ENCODE measurements around the gene LRRC49.
"Not testable (repeated sequence)": the region's sequence is repeated elsewhere in the genome, so short reads cannot be mapped to it uniquely, and the experiment has no call there.

LRRC49 gene, protein sequence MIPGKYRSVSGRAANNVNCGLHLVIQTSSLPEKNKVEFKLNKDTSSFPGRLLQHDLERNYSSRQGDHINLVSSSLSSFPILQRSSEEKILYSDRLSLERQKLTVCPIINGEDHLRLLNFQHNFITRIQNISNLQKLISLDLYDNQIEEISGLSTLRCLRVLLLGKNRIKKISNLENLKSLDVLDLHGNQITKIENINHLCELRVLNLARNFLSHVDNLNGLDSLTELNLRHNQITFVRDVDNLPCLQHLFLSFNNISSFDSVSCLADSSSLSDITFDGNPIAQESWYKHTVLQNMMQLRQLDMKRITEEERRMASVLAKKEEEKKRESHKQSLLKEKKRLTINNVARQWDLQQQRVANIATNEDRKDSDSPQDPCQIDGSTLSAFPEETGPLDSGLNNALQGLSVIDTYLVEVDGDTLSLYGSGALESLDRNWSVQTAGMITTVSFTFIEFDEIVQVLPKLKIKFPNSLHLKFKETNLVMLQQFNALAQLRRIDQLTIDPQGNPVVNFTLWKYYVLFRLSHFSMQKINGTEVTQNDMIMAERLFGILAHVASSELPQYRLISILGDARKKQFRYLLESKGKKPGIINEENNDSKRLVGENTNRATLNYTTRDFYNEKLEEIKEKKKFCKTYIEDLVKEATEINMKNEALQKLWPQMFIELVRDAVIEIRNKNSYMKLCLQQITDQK

DNA sequence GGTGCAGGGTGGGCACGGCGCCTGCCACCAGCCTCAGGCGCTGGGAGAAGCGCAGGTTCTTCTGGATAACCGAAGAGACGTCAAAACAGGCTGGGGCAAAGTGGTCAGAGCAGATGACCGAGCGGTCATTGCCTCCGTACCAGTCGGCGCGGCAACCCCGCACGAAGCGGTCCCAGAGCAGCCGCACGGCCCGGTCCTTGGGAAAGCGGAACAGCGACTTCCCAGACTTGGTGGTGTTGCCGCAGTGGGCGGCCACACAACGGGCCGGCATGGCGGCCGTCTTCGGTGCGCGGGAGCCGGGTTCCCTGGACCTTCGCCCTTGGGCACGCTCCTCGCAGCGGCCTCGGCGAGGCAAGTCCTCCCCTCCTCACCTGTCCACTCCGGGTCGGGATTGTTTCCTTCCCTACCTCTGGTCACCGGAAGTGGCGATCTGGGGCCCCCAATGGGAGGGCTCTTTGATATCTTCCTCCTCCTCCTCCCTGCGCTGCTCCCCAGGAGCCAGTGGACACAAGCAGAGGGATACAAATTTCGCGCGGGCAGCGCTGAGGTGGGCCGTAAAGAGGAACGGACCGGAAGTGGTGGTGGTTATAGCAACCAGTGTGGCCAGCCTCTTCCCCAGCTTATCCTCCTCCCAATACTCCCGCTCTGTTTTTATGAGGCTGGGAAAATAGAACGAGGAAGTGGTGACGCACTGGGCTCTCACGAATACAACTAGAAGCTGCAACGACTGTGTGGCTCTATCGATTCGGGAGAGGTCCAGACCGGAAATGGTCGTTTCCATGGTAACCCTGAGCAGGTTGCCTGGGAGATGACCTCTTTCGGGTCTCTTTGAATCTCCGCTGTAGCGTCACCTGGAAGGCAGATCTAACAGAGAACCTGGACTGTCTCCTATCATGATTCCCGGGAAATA is at the start of gene LRRC49, which contains the start of gene THAP10:
TSS of gene LRRC49 (plus strand) at position 825 of the 910 bp plus-strand sequence. CDS start at position 894, 69 bp downstream.
TSS of gene THAP10 (minus strand) at position 432 of the 910 bp plus-strand sequence. CDS start at position 271, 161 bp downstream.
- peak; percentile 70 for DNase-seq

DNA sequence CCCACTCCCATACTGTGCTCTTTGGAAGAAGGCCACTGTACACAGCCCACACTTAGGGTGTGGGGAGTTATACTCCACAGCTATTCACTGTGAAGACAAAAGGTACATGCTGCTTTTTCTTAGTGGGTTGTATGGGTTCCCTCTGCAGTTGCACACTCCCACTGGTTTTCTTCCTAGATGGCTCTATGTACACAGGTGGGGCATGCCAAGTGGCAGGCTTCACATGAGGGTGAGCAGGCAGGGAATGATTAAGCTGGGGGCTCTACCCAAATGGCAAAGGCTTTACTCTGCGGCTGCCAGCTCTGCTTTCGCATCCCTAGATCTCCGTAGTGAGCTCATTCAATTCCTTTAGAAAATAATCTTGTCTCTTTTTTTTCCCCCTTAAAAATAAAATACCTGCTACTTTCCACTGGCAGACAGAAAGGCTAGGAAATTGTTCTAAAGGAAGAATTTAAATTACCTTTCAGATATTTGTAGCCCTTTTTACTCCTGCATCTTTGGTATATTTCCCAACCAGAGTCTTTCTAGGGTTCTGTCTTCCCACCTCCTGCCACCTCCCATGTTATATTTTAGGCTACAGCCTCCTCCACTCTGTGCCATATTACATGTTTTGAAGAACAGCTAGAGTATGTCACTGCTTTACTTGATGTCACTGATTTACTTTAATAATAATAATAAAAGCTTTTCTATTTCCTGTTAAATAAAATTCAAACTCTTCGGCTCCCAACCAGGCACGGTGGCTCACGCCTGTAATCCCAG is 46.8 kb upstream of the LRRC49 start:
- no peak for DNase-seq

DNA sequence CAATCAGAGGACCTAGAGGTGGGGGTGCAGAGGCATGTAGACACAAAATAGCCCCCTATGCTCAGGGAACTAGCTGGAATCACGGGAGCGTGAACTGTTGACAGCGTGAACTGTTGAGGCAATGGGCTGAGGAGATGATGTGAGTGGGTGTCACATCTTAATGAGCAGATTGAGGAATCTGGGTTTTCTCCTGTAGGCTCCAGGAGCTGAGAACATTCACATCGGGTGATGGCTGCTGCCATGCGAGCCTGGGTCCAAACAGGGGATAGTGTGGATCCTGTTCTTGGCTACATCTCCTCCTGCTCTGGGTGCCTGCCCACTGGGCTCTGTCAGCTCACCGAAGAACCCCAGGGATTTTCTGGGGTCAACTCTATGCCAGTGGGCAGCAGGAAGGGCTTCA is 40.7 kb upstream of the LRRC49 start:
- no peak for DNase-seq

DNA sequence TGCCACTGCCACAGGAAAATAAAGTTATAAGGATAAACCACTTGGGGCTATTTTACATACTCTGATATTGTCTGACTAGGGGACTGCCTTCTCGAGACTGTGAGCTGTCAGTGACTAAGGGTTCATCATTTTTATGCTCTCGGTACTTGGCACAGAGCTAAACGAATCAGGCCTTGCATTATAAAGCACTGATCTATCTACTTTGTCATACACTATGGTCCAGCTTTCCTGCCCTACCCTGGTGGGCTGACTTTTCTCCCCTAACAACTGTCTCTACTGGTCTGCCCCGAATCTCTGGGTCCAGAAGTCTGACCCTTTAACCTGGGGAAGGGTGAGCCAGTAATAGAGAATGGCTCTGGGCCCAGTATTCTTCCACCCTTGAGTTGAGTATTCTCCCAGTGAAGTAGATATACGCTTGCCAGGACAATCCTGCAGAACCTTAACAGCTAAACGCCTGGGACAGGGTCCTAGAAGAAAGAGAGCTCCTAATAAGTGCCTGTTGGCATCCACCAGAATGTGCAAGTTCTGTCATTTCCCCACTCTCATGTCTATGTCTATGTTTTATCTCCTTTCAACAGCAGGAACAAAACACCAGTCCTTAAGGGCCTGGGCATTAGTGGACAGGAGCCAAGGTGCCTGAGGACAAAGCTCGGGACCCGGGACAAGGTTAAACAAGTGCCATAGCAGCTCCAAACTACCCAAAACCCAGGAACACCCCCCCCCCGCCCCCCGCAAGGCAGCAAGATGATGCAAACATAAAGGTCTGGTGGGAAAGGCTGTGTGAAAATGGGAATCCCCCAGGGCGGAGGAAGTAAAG is 39.9 kb upstream of the LRRC49 start:
- DNase-seq: no peak

DNA sequence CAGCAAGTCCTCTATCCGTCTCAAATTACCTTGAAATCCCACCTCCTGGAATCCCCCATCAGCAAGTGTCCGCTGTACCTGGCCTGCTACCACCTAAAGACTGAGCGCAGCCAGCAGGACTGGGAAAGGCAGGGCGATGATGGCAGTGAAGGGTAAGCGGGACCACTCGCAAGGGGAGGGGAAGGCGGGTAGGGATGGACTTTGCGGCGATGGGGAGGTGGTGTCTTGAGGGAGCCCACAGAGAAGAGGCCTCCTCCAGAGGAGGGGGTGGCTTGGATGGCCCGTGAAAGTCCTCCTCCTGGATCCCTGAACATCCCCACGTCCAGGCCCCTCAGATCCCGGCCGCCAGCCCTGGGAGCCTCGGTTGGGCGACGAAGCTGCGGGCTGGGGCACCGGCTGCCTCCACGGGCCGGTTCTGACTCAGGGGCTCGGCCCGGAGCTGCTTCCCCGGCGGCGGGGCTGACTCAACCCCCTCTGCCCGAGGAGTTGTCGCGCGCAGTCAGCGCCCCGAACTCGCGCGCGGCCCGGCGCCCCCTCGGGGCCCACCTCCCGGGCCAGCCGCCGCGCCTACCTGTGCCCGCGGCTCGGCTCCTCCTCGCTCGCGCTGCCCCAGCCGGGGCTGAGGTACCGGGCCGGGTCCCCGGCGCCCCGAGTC is 39.2 kb upstream of the LRRC49 start:
- DNase-seq: no peak

DNA sequence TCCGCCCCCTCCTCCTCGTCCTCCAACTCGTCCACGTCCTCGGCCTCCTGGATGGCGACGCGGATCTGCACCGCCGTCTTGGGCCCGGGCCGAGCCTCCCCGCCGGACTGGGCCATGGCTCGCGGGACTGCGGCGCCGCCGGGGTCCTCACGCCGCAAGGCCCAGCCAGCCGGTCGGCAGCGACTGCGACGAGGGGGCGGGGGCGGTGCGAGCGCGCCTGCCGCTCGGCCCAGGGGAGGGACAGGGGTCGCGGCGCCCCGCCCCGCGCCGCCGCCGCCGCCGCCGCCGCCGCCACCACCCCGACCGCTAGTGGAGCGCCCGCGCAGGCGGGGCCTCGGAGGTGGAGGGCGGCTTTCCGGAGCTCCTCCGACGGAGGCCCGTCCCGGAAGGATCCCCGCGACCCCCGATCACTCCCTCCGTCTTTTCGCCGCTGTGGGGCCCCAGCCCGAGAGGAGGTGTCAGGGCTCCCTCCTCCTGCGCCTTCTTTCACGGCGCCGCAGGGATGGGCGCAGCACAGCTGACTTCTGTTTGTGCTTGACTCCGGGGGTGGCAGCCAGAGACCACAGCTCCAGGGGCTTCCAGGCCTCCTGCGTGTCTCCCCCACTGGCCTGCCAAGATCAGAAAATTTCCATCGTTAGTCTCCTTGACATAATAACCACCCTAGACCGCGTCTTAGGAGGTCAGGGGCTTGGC is 38.5 kb upstream of the LRRC49 start, which contains the start of gene LARP6:
TSS of gene LARP6 (minus strand) at position 185 of the 693 bp plus-strand sequence. CDS start at position 116, 69 bp downstream.
- peak; percentile 10 for DNase-seq

DNA sequence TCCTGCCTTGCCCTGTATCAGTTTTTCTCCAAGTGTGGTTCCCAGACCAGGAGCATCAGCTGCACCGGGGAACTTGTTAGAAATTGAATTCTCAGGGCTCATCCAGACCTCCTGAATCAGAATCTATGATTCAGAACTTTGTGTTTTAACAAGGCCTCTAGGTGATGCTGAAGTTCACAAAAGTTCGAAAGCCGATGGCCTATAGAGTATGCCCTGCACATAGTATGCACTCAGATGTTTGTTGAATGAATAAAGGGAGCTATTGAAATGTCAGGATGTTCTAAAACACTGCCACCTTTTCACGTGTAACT is 38.0 kb upstream of the LRRC49 start:
- no peak for DNase-seq

DNA sequence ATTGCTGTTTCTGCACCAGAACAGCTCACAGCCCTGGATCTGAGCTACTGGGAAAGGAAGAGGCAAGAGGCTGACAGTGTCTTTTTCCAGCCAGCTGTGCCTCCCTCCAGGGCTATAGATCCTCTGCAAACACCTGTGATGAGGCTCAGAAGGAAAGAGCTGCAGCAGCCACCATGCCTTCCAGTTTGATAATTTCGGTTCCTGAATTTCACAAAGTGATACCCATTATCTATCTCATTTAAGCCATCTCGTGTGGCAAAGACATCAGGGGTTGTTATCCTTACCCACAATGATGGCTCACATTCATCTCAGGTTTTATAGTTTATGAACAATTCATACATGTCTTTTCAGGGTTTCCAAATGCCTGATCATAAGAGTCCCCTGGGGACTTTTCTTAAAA is 36.9 kb upstream of the LRRC49 start:
- no peak for DNase-seq

DNA sequence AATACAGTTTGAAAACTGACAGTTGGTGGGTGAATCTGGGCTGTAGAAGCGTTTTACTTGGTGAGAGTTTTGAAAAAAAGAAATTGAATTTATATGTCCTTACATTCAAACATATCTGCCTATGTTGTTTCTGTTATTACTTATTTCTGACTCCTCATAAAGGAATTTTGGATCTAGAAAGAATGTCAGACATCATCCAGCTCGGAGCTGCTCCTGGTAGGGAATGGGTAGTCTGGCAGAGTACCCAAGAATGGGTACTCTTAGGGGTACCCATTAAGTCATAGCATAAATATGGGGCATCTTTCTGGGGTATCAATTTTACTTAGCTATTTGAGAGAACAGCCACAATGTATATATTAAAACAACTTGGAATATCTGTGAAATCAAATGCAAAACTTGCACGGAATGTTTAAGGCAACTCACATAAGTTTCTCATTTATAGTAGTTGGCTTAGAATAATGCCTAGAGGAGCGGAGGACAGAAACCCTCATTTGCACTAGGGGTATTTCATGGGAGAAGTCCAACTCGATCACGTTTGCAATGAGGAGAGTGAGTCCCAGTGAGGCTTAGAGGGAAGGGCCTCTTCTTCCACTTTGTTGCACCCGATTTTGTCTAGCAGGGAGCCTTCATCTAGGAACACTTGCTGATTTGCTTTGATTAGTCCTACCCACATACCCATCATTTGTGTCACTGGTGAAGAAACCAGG is 36.3 kb upstream of the LRRC49 start:
- no peak for DNase-seq

DNA sequence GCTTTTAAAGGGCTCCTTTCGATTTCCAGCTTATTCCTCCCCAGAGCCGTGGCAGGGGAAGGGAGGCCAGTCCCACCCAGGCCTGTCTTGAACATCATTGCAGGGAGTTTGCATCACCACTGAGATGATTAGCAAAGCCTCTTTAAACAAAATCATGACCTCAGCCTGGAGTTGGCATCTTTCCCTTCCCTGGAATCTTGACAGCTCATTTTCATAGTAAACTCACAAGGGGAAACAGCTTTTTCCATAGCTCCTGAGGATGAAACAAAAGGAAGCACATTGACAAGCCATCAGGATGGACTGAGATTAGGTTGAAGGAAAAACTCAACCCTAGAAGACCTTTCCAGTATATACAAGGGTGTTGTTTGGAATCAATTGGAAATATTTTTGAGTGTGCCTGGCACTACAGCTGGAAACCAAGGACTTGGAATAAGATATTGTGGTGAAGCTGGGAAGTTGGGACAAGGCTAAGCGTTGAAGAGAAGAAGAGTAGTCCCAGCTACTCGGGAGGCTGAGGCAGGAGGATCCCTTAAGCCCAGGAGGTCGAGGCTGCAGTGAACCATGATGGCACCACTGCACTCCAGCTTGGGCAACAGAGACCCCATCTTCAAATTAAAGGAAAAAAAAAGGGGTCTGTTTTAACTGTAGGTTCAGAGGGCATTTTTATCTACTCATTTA is 35.6 kb upstream of the LRRC49 start:
- DNase-seq: no peak

DNA sequence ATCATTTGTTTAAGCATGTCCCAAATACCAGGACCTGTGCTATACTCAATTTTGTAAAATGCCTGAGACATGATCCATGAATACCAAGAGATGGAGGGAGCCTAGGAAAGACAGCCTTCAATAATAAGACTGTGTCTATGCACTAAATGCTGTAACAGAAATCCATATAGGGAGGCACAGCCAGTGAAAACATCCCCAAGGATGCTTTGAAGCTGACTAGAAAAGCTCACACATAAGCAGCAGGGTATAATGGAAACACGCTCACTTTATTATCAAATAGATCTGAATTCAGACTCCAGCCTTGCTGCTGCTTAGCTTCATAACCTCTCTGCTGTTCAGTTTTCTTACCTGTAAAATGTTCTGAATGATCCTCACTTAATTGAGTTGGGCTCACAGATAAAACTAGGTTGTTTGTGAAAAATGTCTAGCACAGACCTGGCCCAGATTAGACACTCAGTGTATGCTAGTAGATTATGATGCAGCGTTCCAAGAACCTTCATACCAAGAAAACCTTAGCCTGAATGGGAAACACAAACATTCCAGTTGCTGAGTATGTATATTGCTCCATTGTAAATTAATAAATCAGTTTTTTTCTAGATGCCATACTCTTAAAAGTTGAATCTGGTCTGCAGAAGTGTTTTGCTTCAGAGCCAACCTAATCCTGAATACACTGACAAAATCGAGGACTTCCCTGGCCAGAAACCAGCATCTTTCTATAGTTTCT is 34.9 kb upstream of the LRRC49 start:
- DNase-seq: no peak

DNA sequence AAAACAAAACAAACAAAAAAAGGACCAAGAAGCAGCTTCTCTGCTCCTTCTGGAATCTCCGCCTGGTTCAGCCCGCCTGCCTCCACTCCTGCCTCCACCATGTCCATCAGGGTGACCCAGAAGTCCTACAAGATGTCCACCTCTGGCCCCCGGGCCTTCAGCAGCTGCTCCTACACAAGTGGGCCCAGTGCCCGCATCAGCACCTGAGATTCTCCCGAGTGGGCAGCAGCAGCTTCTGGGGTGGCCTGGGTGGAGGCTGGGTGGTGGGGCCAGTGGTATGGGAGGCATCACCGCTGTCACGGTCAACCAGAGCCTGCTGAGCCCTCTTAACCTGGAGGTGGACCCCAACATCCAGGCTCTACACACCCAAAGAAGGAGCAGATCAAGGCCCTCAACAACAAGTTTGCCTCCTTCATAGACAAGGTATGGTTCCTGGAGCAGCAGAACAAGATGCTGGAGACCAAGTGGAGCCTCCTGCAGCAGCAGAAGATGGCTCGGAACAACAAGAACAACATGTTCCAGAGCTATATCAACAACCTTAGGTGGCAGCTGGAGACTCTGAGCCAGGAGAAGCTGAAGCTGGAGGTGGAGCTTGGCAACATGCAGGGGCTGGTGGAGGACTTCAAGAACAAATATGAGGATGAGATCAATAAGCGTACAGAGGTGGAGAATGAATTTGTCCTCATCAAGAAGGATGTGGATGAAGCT is 33.9 kb upstream of the LRRC49 start:
- not testable (repeated sequence) for DNase-seq

DNA sequence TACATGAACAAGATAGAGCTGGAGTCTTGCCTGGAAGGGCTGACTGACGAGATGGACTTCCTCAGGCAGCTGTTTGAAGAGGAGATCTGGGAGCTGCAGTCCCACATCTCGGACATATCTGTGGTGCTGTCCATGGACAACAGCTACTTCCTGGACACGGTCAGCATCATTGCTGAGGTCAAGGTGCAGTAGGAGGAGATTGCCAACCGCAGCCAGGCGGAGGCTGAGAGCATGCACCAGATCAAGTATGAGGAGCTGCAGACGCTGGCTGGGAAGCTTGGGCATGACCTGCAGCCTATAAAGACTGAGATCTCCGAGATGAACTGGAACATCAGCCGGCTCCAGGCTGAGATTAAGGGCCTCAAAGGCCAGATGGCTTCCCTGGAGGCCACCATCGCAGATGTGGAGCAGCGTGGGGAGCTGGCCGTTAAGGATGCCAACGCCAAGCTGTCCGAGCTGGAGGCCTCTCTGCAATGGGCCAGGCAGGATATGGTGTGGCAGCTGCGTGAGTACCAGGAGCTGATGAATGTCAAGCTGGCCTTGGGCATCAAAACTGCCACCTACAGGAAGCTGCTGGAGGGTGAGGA is 33.2 kb upstream of the LRRC49 start:
- DNase-seq: no peak

DNA sequence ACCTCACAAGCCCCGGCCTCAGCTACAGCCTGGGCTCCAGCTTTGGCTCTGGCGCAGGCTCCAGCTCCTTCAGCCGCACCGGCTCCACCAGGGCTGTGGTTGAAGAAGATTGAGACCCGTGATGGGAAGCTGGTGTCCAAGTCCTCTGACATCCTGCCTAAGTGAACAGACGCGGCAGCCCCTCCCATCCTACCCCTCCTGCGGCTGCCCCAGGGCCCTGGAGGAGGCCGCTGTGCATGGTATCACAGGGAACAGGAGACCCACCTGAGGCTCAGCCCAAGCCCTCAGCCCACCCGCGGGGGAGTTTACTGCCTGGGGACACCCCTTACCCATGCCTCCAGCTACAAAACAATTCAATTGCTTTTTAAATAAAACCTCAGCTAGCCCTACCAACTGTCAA is 32.6 kb upstream of the LRRC49 start:
- DNase-seq: no peak

DNA sequence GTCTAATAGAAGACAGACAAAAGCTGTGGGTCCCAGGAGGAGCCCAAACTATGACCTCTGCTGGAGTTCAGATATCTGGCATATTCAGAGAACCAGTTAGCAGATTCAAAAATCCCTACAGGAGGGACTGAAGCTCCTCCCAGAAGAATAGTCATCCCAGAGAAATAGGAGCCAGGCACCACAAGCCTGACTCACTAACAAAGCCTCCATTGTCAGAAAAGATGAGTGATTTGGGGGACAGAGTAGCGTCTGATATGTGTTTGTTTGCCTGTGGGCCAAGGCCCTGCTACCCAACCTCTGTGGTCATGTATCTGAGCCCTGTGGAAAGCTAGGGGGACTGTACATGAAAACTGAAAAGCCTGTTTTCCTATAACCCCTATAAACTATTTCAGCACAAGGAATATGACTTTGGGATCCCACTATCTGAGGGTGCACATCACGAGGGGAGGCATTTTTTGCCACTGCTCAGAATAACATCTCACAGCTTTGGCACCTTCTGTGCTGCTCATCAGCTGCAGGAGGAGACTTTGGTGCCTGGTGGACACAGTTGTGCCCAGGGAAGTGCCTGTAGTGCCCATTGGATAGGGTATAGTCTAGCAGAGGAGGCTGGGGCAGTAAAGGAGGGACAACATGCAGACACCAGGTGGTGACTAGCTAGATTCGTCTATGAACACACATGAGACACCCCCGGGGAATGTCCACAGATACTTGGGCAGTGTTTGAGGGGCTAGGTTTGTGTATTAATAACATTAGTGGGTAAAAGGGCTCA is 29.0 kb upstream of the LRRC49 start:
- DNase-seq: no peak

DNA sequence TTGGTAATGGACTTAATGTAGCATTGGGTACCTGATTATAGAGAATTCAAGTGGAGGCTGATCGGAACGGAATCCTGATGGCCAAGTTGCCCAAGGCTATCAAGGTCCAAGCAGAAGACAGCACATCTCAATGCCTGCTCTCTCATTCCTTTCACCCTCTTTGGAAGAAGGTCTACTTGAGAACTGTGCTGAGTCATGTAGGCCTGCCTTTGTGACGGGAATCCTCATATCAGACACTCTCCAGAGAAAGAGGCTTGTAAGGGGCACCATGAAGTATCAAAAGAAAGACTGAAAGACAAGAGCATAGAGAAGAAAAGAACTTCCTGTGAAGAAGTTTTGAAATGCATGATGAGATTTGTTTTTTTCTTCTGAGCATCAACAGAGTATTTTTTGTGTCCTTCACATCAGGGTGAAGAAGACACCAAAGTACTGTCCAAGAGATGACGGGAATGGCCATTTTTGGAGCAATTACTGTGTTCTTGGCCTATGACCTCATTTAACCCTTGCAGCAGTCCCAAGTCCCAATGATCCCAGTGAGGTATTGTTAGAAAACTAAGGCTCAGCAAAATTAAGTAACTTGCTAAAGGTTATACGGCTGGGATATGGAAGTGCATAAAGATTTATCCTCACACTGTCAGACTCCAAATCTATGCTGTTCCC is 25.5 kb upstream of the LRRC49 start:
- DNase-seq: no peak
